Subcutaneous adipose tissue (tissue), 4 donors: ENCODE results near the gene NTM. TPM values are rescaled to one million over a fixed set of nuclear protein-coding genes. Genes with fewer than 3 reads are reported as not detected.

Experiments used
- total RNA-seq, 4 donors: library from RNA; depleted of rRNA; stranded (reverse); fragments of >200 nt; gene quantifications; one replicate each; pipeline ENCODE4 v1.1.0, GENCODE V29; 2016
- TF ChIP-seq, protein P1 (sequence below): fragments of 450-650 bp; IDR thresholded peaks from one replicate; pipeline ENCODE4 v1.5.1; 2016; ENCODE audit warnings: low read depth, mild to moderate bottlenecking, control low read depth, antibody characterized with exemption, moderate library complexity

Gene NTM
- total RNA-seq, 4 donors from 2014 or later = 1.5 to 5.7 (median 1.7) TPM

DNA sequence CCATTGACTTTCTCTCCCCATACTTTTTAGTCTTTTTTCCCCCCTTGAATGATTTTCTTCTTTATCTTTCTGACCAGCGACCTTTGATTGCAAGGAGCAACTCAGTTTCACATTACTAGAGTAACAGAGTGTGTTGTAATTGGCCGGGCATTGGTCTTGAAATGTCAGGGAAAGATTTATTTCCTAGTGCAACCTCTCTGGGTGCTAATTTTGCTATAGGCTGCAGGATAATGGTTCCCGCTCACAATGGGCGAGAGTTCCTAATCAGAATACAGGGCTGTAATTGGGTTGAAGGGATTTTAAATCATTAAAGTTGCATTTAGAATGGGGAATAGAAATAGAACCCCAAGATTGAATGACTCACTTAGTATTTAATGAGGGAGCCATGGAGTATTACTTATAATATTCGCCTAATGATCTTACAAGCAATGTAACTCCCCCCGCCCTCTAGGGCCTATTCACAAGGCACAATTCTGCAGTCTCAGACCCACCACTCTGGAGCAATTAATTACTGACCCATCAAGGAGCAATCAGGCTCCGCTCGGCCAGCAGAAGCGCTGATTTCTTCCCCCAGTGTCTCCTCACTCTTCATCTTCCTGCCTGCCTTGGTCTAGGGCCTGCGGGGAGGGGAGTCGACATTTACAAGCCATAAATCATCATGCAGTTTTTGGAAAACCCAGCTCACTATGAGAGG lies 725.9 kb downstream of the NTM start:
- TF ChIP-seq, protein P1, sequence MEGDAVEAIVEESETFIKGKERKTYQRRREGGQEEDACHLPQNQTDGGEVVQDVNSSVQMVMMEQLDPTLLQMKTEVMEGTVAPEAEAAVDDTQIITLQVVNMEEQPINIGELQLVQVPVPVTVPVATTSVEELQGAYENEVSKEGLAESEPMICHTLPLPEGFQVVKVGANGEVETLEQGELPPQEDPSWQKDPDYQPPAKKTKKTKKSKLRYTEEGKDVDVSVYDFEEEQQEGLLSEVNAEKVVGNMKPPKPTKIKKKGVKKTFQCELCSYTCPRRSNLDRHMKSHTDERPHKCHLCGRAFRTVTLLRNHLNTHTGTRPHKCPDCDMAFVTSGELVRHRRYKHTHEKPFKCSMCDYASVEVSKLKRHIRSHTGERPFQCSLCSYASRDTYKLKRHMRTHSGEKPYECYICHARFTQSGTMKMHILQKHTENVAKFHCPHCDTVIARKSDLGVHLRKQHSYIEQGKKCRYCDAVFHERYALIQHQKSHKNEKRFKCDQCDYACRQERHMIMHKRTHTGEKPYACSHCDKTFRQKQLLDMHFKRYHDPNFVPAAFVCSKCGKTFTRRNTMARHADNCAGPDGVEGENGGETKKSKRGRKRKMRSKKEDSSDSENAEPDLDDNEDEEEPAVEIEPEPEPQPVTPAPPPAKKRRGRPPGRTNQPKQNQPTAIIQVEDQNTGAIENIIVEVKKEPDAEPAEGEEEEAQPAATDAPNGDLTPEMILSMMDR = no peak

DNA sequence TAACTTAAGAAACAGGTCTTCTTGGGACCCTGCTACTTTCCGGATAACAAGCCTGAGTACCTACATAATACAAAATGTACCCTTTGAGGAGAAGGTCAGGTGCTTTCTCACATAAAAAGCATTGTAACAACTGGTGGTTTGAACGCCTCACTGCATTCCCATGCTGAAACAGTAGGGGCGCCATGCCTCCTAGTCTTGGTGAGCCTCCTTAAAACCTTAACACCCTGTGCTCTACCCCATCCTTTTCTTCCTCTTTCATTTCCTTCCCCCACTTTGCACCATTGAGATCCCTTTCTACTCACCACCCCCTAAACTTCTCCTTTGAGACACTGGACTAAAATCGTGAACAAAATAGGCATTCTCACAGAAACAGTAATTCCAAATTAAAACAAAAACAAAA lies 729.3 kb downstream of the NTM start:
- TF ChIP-seq, protein P1 = no peak

DNA sequence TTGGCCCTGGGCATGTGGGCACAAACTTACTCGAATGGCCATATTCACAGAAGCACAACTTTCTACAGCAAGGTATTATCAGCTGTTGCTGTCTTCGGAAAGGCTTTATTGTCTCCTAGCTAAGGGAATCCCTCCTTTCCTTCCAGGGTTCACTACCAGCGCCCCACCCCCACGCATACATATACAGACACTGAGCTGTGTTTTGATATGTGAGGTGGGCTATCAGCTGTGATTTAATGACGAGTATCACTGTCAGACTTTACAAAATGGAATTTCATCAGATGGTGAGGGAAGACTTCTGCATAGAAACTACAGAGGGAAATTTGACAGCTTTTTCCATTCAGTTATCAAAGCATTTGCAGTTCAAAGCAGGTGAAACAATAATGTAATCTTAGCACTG lies 730.2 kb downstream of the NTM start:
- TF ChIP-seq, protein P1 = no peak

DNA sequence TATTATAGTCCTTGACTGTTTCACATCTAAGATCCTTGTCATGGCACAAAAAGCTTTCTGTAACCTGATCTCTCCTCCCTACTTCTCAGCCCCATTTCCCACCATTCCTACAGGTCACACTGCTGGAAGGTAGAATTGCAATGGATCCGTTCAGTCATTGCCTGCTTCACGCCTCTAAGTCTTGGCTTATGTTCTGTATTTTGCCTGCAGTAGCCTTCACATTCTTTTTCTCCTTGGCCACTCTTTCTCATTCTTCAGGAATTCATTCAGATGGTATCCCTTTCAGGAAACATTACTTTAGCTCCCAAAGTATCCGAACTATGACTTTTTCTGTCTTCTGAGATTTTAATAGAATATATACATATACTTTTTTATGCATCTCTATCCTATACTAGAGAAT lies 731.5 kb downstream of the NTM start:
- TF ChIP-seq, protein P1 = no peak

DNA sequence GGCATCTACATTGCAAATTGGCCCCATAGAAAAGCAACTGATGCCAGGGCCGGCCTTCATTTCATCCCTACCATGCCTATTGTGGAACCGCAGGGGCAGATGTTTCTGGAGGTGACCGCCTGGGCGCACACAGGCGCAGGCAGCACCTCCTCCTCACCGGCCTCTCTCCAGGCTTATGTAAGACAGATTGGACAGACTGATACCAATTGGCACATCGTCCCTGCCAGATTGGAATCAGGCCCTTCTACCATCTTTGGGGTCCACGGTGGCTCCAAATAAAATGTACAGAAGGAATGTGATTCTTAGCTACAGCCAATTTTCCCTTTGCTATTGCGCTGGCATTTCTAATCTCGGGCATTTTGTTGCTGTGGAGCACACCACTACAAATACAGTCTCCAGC lies 732.6 kb downstream of the NTM start:
- TF ChIP-seq, protein P1 = no peak

DNA sequence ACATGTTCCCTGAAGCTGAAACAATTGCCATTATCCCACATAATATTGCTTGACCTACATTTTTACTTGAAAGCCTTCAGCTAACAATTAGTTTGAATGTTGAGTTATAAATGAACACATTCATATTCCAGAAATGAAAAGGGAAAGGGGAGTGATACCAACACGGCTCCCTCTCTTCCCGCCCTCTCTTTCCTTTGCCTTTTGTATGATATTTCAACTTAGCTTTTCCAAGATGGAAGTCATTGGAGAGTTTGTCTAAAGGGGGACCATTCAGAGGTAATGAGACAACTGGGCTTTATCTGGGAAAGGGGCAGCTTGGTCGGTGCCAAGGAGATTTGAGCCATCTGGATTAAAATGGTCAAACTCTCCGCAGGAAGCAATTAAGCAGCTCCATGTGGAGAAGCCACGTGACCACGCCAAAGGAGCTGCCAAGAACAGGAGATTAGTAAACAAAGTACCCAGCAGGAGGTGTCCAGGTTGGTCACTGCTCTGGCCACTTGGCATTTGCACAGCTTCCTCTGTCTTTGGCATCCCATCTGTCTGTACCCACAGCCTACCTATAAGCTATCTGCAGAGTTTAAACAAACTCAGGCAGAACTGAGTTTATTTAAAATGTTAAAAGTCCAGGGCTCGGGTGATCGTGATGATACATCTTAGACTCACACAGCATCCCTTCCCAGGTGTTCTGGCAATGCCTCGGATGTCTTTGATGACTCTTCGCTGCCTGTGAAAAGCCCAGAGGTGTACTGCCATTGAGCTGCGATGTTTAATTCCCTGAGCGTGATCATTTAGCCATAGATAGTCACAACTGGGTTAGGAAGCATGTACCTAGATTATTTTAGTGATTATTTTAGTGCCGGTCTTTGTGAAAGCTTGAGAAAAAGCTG lies 735.9 kb downstream of the NTM start:
- TF ChIP-seq, protein P1 = no peak

DNA sequence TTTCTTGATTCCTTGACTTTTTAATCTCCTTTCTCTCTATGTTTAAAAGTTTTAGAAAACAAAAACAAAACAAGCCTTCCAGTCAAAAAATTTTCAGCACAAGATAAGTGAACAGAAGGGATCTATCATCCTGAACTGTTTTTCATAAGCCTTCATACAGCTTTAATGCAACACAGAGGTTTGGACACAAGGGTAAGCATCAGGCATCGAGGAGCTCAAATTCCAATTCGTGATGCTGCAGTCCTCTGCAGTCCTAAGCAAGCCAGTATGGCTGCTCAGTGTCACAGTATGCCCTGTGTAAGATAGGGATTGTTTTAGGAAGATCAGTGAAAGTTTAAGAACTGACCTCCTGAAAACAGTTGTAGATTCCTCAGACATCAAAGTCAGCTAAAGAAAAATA lies 740.9 kb downstream of the NTM start:
- TF ChIP-seq, protein P1 = no peak
